SK-N-SH (cell line): ENCODE results near the gene SMARCC2. TPM values are rescaled to one million over a fixed set of nuclear protein-coding genes. Genes with fewer than 3 reads are reported as not detected.
"Not testable (repeated sequence)": the region's sequence is repeated elsewhere in the genome, so short reads cannot be mapped to it uniquely, and the experiment has no call there.

Experiments
- CTCF ChIA-PET: fragments of 300-600, 350-600 bp; formaldehyde crosslinking; extraction: SDS; loops from one replicate; lab custom pipeline; 2021; lab: Yijun Ruan, JAX
- POLR2A ChIA-PET: fragments of 350-600 bp; sonication (Branson Sonifier 250); formaldehyde crosslinking; extraction: SDS; loops from one replicate; lab custom pipeline; 2020; ENCODE audit warnings: antibody characterized with exemption, inconsistent platforms; lab: Yijun Ruan, JAX
- DNase-seq: peaks from one replicate; pipeline ENCODE4 v3.0.0; 2012
- H2AFZ ChIP-seq: fragments of 200-600 bp; sonication (generic); 2 replicates; pipeline ENCODE4 v1.8.1; 2016; ENCODE audit warnings: antibody characterized with exemption, mild to moderate bottlenecking, low read depth
- H3F3A ChIP-seq: fragments of 200-600 bp; sonication (generic); replicated peaks from 2 replicates; pipeline ENCODE3; 2016; ENCODE audit warnings: antibody characterized with exemption, mild to moderate bottlenecking; ENCODE audit not compliant: insufficient read depth
- H3K27ac ChIP-seq, 2 experiments: fragments of 200-500 bp in 1 of 2; fragments of 200-600 bp in 1 of 2; sonication (Bioruptor generic) in 1 of 2; sonication (generic), shearing (Covaris generic) in 1 of 2; 2 replicates each; pipeline versions ENCODE4 v1.5.1 to v1.6.1; 2014 to 2016; ENCODE audit warnings: low read depth in 2 of 2, inconsistent platforms in 1 of 2, low read length in 1 of 2, mild to moderate bottlenecking in 1 of 2, mixed read lengths in 1 of 2
- H3K27me3 ChIP-seq: fragments of 200-600 bp; sonication (generic), shearing (Covaris generic); 2 replicates; pipeline ENCODE4 v1.6.1; 2016; ENCODE audit warnings: mixed run types; ENCODE audit not compliant: insufficient read depth
- H3K36me3 ChIP-seq, 2 experiments: fragments of 200-500 bp in 1 of 2; fragments of 200-600 bp in 1 of 2; sonication (Bioruptor generic) in 1 of 2; sonication (generic) in 1 of 2; replicated peaks in 1 of 2; 2 replicates each; pipeline versions ENCODE3 to v1.5.1; 2014 to 2016; ENCODE audit warnings: low read length in 1 of 2, mild to moderate bottlenecking in 1 of 2; ENCODE audit not compliant: insufficient read depth in 2 of 2, control insufficient read depth in 1 of 2
- H3K4me1 ChIP-seq, 2 experiments: fragments of 200-500 bp in 1 of 2; fragments of 200-600 bp in 1 of 2; sonication (Bioruptor generic) in 1 of 2; sonication (generic), shearing (Covaris generic) in 1 of 2; 2 replicates each; pipeline versions ENCODE4 v1.5.1 to v1.6.1; 2014 to 2016; ENCODE audit warnings: low read depth in 1 of 2, low read length in 1 of 2, mixed run types in 1 of 2; ENCODE audit not compliant: insufficient read depth in 2 of 2, control insufficient read depth in 1 of 2
- H3K4me2 ChIP-seq: fragments of 200-600 bp; sonication (generic), shearing (Covaris generic); 2 replicates; pipeline ENCODE4 v1.6.1; 2017; ENCODE audit warnings: mixed run types
- H3K4me3 ChIP-seq, 2 experiments: fragments of 200-500 bp in 1 of 2; fragments of 200-600 bp in 1 of 2; sonication (Bioruptor generic) in 1 of 2; sonication (generic), shearing (Covaris generic) in 1 of 2; 2 replicates each; pipeline versions ENCODE4 v1.5.1 to v1.8.1; 2014 to 2016; ENCODE audit warnings: low read depth in 2 of 2, inconsistent platforms in 1 of 2, low read length in 1 of 2, mild to moderate bottlenecking in 1 of 2, mixed read lengths in 1 of 2, moderate library complexity in 1 of 2
- H3K79me2 ChIP-seq: fragments of 200-600 bp; sonication (generic); 2 replicates; pipeline ENCODE4 v1.8.1; 2017; ENCODE audit warnings: mild to moderate bottlenecking; ENCODE audit not compliant: insufficient read depth
- H3K9ac ChIP-seq: fragments of 200-600 bp; sonication (generic); 2 replicates; pipeline ENCODE4 v1.6.1; 2017; ENCODE audit warnings: mixed run types
- H3K9me2 ChIP-seq: fragments of 200-600 bp; sonication (generic); 2 replicates; pipeline ENCODE4 v1.6.1; 2017; ENCODE audit warnings: mixed run types
- H3K9me3 ChIP-seq: fragments of 200-600 bp; sonication (generic); 2 replicates; pipeline ENCODE4 v1.6.1; 2017; ENCODE audit warnings: mixed run types, mild to moderate bottlenecking, moderate library complexity
- H4K20me1 ChIP-seq: fragments of 200-600 bp; sonication (generic); 2 replicates; pipeline ENCODE4 v1.6.1; 2017; ENCODE audit warnings: mild to moderate bottlenecking, mixed run types; ENCODE audit not compliant: insufficient read depth
- ELF1 ChIP-seq: IDR thresholded peaks from 2 replicates; pipeline ENCODE4 v1.4.0; 2012
- FOSL2 ChIP-seq: IDR thresholded peaks from 2 replicates; pipeline ENCODE4 v1.4.0; 2012; ENCODE audit warnings: low read depth, mild to moderate bottlenecking, moderate library complexity, borderline replicate concordance
- JUND ChIP-seq: IDR thresholded peaks from 2 replicates; pipeline ENCODE4 v1.4.0; 2012
- MXI1 ChIP-seq: IDR thresholded peaks from 2 replicates; pipeline ENCODE4 v1.6.1; 2012; ENCODE audit warnings: mild to moderate bottlenecking, low read depth, low read length, improper control_type of control experiment
- POLR2AphosphoS5 ChIP-seq: IDR thresholded peaks from 2 replicates; pipeline ENCODE4 v1.6.1; 2012; ENCODE audit warnings: low read depth, low read length
- TEAD4 ChIP-seq: IDR thresholded peaks from 2 replicates; pipeline ENCODE4 v1.4.0; 2012; ENCODE audit warnings: mild to moderate bottlenecking, borderline replicate concordance; ENCODE audit not compliant: insufficient read depth
- USF2 ChIP-seq: fragments of 150-350 bp; IDR thresholded peaks from 2 replicates; pipeline ENCODE4 v1.6.1; 2017; ENCODE audit warnings: antibody characterized with exemption, low read length, low read depth, borderline replicate concordance
- ZBTB33 ChIP-seq: IDR thresholded peaks from 2 replicates; pipeline ENCODE4 v1.4.0; 2012; ENCODE audit warnings: low read depth, borderline replicate concordance
- WGBS: methylation state at CpG from one replicate; pipeline ENCODE4 v1.1.6; 2017; ENCODE audit warnings: low lambda C conversion rate; 5-methylcytosine and 5-hydroxymethylcytosine counted together
- polyA plus RNA-seq, 3 experiments: library from polyadenylated mRNA; depleted of rRNA; stranded (reverse); fragments of >200 nt; gene quantifications; 2 replicates each; pipeline ENCODE4 v1.2.3, GENCODE V29; 2012
- TF ChIP-seq, protein P1 (sequence below): fragments of 200-600 bp; sonication (generic); IDR thresholded peaks from 2 replicates; pipeline ENCODE4 v1.6.1; 2017; ENCODE audit warnings: antibody characterized with exemption, mild to moderate bottlenecking, moderate library complexity

Gene SMARCC2
- polyA plus RNA-seq, 1 of the 3 experiments (the other 2 are of a cell fraction) = 64.3 TPM

DNA sequence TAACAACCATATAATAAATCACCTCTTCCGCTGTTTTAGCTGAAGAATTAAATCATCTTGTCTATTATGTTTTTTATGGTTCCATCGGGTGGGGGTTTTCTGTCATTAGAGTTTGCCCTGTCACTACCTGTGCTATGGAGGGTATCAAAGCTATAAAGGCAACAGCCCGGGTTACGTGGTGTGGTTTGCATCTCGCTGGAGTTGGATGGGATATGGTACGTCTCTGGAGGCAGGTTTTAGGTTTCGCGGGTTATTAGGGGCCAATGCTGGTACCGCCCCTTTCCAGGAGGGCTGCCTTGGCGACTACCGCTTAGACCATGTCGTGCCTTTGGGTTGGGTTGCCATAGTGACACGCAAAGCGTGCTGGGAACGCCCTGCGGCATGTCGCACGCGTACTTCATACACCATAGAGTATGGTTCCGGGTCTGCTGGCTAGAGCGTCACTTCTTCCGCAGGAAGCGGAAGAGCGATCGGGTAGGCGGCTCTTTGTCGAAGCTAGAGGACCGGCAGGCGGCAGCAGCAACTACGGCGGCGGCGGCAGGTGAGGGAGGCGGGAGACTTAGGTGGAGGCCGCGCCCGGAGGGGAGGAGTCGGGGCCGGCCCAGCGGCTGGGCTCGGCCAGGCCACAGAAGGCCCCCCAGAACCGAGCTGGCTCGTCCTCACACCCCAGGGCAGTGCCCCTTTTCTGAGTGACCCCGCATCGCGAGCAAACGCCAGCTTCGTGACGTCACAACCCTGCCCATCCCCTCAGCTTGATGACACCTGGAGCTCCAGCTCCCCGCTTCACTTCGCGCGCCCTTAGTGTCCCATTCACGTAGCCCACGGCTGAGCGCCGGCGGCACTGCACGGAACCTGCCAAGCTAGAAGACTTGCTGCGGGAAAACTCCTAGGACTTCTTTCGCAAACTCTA is 71.2 kb downstream of the SMARCC2 start, which contains the start of gene ZC3H10 (continued):
- TF ChIP-seq, protein P1, sequence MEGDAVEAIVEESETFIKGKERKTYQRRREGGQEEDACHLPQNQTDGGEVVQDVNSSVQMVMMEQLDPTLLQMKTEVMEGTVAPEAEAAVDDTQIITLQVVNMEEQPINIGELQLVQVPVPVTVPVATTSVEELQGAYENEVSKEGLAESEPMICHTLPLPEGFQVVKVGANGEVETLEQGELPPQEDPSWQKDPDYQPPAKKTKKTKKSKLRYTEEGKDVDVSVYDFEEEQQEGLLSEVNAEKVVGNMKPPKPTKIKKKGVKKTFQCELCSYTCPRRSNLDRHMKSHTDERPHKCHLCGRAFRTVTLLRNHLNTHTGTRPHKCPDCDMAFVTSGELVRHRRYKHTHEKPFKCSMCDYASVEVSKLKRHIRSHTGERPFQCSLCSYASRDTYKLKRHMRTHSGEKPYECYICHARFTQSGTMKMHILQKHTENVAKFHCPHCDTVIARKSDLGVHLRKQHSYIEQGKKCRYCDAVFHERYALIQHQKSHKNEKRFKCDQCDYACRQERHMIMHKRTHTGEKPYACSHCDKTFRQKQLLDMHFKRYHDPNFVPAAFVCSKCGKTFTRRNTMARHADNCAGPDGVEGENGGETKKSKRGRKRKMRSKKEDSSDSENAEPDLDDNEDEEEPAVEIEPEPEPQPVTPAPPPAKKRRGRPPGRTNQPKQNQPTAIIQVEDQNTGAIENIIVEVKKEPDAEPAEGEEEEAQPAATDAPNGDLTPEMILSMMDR = peak; percentile 51
- TF ChIP-seq MXI1 (peak; percentile 98), ELF1 (peak; percentile 98), USF2 (no peak; the same call in 1 of the 2 replicates), TEAD4 (no peak), POLR2AphosphoS5 (peak; percentile 99), ZBTB33 (peak; percentile 94), JUND (peak; percentile 74), FOSL2 (no peak)
- TF ChIP-seq, all 33 proteins: peak for 20

DNA sequence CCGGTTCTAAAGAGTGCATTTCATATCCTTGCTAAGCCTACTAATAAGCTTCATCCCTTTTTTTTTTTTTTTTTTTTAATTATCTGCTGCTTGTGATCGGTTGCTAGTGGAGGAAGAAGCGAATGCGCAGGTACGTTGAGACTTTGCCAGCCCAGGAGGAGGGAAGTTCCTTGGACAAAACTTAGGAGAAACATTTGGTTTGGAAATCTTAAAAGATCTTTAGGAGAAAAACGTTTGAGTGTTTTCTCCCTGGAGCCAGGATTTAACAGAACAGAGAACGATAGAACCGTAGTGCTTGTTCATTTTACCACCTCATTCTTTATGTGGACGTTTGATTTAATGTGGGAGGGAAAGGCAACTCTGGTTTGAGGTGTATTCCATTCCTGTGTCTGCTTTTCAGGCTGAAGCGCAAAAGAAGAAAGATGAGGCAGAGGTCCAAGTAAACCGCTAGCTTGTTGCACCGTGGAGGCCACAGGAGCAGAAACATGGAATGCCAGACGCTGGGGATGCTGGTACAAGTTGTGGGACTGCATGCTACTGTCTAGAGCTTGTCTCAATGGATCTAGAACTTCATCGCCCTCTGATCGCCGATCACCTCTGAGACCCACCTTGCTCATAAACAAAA is 72.1 kb downstream of the SMARCC2 start:
- peak overlapping the region; percentile 93 to 95 for H3K27ac ChIP-seq
- H4K20me1 ChIP-seq, H3K9me3 ChIP-seq, H3K27me3 ChIP-seq, H3K9me2 ChIP-seq, H2AFZ ChIP-seq, DNase-seq: not testable (repeated sequence)
- peak overlapping the region; percentile 97 for H3K9ac ChIP-seq
- peak overlapping the region; percentile 93 for H3K4me2 ChIP-seq
- ChIA-PET CTCF (interaction anchor here (1.2 to 16.0 kb wide), 6 partner anchors 10 to 121 kb away, joined by 3 to 272 read pairs (median 12); partner anchors contain the start of genes ESYT1, SMARCC2 and SUOX), POLR2A (interaction anchor here (0.6 to 2.5 kb wide), 11 partner anchors 10 to 1883 kb away, joined by 3 to 44 read pairs (median 5); partner anchors contain the start of genes ESYT1, IKZF4, MYL6 and PA2G4)
- peaks cover 40% of the 10 kb centered on the region for H3K79me2 ChIP-seq
- H3K36me3 ChIP-seq = peaks cover 25 to 40% of the 10 kb centered on the region in 2 experiments
- WGBS = 3% methylated on average over 13 of the region's 16 CpGs
- peak overlapping the region; percentile 89 to 94 for H3K4me3 ChIP-seq
- H3K4me1 ChIP-seq = peaks cover 18 to 20% of the 10 kb centered on the region in 2 experiments; a peak in 3 of 4 replicates
- peaks cover 40% of the 10 kb centered on the region for H3F3A ChIP-seq
